Chondrocyte (in vitro differentiated cells): Measurements from ENCODE around the gene KIAA0825. TPM values are rescaled to one million over a fixed set of nuclear protein-coding genes. Genes with fewer than 3 reads are reported as not detected.

ENCODE experiments used
- DNase-seq: peaks from one replicate; pipeline ENCODE4 v3.0.0; 2021; ENCODE audit warnings: mixed read lengths, low spot score
- H3K27ac Mint-ChIP-seq: one replicate; pipeline ENCODE4 v1.8.0; 2021; ENCODE audit warnings: mild to moderate bottlenecking, moderate library complexity, mixed read lengths; ENCODE audit not compliant: unreplicated experiment
- H3K27me3 Mint-ChIP-seq: 2 replicates; pipeline ENCODE4 v1.8.0; 2021; ENCODE audit warnings: low read depth, mixed read lengths
- H3K36me3 Mint-ChIP-seq: 2 replicates; pipeline ENCODE4 v1.8.0; 2021; ENCODE audit warnings: low read depth, mixed read lengths
- H3K4me1 Mint-ChIP-seq: 2 replicates; pipeline ENCODE4 v1.8.0; 2021; ENCODE audit warnings: low read depth, mild to moderate bottlenecking, mixed read lengths
- H3K4me3 Mint-ChIP-seq: one replicate; pipeline ENCODE4 v1.8.0; 2021; ENCODE audit warnings: mild to moderate bottlenecking, moderate library complexity, mixed read lengths; ENCODE audit not compliant: unreplicated experiment
- H3K9me3 Mint-ChIP-seq: 2 replicates; pipeline ENCODE4 v1.8.0; 2021; ENCODE audit warnings: low read depth, mixed read lengths
- total RNA-seq: library from RNA; stranded (reverse); gene quantifications from 3 replicates; pipeline ENCODE4 v1.2.1, GENCODE V29; 2021
- TF ChIP-seq, protein P1 (sequence below): fragments of 200-600 bp; sonication (generic); IDR thresholded peaks from 2 replicates; pipeline ENCODE4 v1.5.0; 2021; ENCODE audit warnings: antibody characterized with exemption, mild to moderate bottlenecking, moderate library complexity

The KIAA0825 gene
- total RNA-seq, 1 donor from 2014 or later, result 3.4 TPM

DNA sequence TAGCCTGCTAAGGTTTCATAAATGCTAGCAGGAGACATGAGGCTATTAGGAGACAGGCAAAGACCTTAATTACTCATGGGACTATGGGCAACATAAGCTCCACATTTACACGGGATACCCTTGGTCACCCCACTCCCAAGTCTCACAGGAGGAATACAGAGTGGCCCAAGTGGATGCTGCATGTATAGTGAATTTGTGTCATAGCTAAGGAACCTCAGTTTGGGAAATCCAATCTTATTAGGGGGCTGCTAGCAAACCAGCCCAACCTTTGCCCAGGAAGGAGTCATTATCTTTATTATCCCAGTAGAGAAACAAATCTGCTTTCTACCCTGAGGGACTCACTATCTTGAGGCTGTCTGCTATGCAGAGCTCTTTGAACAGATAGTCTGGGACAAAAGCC, 405.9 kb downstream of the KIAA0825 start:
- TF ChIP-seq, protein P1, sequence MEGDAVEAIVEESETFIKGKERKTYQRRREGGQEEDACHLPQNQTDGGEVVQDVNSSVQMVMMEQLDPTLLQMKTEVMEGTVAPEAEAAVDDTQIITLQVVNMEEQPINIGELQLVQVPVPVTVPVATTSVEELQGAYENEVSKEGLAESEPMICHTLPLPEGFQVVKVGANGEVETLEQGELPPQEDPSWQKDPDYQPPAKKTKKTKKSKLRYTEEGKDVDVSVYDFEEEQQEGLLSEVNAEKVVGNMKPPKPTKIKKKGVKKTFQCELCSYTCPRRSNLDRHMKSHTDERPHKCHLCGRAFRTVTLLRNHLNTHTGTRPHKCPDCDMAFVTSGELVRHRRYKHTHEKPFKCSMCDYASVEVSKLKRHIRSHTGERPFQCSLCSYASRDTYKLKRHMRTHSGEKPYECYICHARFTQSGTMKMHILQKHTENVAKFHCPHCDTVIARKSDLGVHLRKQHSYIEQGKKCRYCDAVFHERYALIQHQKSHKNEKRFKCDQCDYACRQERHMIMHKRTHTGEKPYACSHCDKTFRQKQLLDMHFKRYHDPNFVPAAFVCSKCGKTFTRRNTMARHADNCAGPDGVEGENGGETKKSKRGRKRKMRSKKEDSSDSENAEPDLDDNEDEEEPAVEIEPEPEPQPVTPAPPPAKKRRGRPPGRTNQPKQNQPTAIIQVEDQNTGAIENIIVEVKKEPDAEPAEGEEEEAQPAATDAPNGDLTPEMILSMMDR, result no peak
- Mint-ChIP-seq H3K9me3 (no peaks in the 10 kb centered on the region), H3K27me3 (no peaks in the 10 kb centered on the region), H3K36me3 (no peaks in the 10 kb centered on the region), H3K27ac (no peak overlapping the region), H3K4me3 (no peak overlapping the region), H3K4me1 (peaks cover 15% of the 10 kb centered on the region)
- no peak for DNase-seq

DNA sequence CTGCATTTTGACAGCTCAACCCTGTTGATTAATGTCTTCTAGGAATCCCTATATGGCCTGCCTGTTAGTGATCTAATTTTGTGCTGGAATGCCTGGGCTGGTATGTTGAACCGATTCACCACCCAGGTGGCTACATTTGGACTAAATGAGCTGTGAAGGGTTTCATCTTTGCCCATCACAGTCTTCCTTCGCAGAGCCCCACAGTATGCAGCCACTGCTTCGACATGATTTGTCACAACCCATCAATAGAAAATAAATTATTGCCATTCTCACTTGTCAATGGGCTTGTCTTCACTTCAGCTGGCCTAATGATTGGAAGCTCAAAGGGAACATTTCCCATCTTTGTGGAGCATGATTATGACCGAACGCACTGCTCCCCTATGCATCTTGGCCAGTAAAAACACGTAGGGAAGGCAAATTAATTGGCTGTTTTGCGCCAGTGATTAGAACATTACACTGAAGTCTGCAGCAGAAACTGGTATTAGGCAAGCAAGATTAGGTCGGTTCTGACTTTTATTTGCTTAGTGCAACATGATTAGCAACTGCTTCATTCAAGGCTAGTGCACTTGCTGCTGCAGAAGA, 408.5 kb downstream of the KIAA0825 start:
- no peaks in the 10 kb centered on the region for H3K9me3 Mint-ChIP-seq
- no peaks in the 10 kb centered on the region for H3K36me3 Mint-ChIP-seq
- no peak for DNase-seq
- no peak overlapping the region for H3K4me3 Mint-ChIP-seq
- H3K4me1 Mint-ChIP-seq, result no peaks in the 10 kb centered on the region
- H3K27ac Mint-ChIP-seq, result no peak overlapping the region
- TF ChIP-seq, protein P1, result no peak
- H3K27me3 Mint-ChIP-seq, result no peaks in the 10 kb centered on the region

DNA sequence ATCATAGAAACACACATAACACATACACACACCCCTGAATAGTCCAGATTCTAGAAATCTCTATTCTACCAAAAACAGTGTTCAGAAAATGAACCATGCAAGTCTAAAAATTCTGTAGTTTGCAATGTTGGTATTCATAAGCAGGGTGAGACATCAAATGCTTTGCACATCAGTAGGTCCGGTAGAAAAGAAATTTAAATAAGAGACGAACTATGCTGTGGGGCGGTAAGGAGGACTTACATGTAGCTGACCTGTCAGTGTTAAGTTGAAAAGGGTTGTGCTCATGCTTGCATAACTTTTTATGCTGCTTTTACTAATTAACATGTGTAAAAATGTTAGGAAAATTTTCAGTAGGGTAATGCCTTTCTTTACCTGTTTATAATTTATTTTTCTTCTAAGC, 409.1 kb downstream of the KIAA0825 start:
- Mint-ChIP-seq H3K27me3 (no peaks in the 10 kb centered on the region), H3K4me3 (no peak overlapping the region), H3K9me3 (no peaks in the 10 kb centered on the region), H3K27ac (no peak overlapping the region), H3K36me3 (no peaks in the 10 kb centered on the region), H3K4me1 (no peaks in the 10 kb centered on the region)
- no peak for DNase-seq
- TF ChIP-seq, protein P1, result no peak

DNA sequence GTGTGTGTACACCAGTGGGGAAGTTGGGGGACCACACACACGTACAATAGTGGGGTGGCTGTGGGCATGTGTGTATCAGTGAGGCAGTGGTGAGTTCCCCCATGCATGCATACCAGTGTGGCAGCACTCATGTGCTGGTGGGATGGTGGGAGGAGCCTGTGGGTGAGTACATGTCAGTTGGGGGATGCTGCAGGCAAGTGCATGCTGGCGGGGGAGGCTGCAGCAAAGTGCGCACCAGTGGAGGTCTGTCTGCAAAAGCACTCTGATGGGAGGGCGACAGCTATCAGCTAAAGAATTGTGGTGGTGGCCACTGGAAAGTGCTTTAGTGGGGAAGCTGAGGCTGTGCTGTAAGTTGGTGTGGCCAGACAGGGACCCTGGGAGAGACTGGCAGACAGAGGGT, 418.8 kb downstream of the KIAA0825 start:
- Mint-ChIP-seq H3K9me3 (peaks cover 6% of the 10 kb centered on the region), H3K36me3 (no peaks in the 10 kb centered on the region), H3K4me3 (no peak overlapping the region), H3K4me1 (no peaks in the 10 kb centered on the region), H3K27ac (no peak overlapping the region), H3K27me3 (no peaks in the 10 kb centered on the region)
- TF ChIP-seq, protein P1, result no peak
- DNase-seq, result no peak

DNA sequence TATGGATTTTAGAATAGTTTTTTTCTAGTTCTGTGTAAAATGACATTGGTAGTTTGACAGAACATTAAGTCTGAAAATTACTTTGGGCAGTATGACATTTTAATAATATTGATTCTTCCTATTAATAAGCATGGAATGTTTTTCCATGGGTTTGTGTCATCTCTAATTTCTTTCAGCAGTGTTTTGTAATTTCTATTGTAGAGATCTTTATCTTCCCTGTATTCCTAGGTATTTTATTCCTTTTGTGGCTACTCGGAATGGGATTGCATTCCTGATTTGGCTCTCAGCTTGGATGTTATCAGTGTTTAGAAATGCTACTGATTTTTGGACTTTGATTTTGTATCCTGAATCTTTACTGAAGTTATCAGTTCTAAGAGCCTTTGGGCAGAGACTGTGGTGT, 420.4 kb downstream of the KIAA0825 start:
- H3K4me1 Mint-ChIP-seq, result no peaks in the 10 kb centered on the region
- H3K9me3 Mint-ChIP-seq, result peaks cover 6% of the 10 kb centered on the region
- no peaks in the 10 kb centered on the region for H3K36me3 Mint-ChIP-seq
- H3K4me3 Mint-ChIP-seq, result no peak overlapping the region
- TF ChIP-seq, protein P1, result no peak
- H3K27me3 Mint-ChIP-seq, result no peaks in the 10 kb centered on the region
- H3K27ac Mint-ChIP-seq, result no peak overlapping the region
- no peak for DNase-seq
